WTC11 (cell line): ENCODE results near the gene KRT12.

Source experiments
- ATF1 ChIP-seq: sonication (generic); formaldehyde crosslinking; IDR thresholded peaks from 2 replicates; pipeline ENCODE4 v1.8.1; 2023; ENCODE audit warnings: mild to moderate bottlenecking, moderate library complexity, missing genetic modification reagents
- CREB1 ChIP-seq: sonication (generic); formaldehyde crosslinking; IDR thresholded peaks from 2 replicates; pipeline ENCODE4 v1.8.0; 2023; ENCODE audit warnings: mild to moderate bottlenecking, missing genetic modification reagents
- CREM ChIP-seq: sonication (generic); formaldehyde crosslinking; IDR thresholded peaks from 2 replicates; pipeline ENCODE4 v1.8.1; 2022; ENCODE audit warnings: mild to moderate bottlenecking, missing genetic modification reagents, moderate library complexity
- CTCF ChIP-seq: fragments of 200-600 bp; IDR thresholded peaks from 2 replicates; pipeline ENCODE4 v1.8.0; 2022; ENCODE audit warnings: antibody characterized with exemption
- MAX ChIP-seq: sonication (generic); formaldehyde crosslinking; IDR thresholded peaks from 2 replicates; pipeline ENCODE4 v1.8.0; 2022; ENCODE audit warnings: mild to moderate bottlenecking, missing genetic modification reagents
- ZNF219 ChIP-seq: sonication (generic); formaldehyde crosslinking; IDR thresholded peaks from 2 replicates; pipeline ENCODE4 v1.8.0; 2023; ENCODE audit warnings: missing genetic modification reagents, mild to moderate bottlenecking, borderline replicate concordance

- TF ChIP-seq CREB1 (CRISPR knock-in tag) (no peak), CREM (CRISPR knock-in tag) (no peak), ATF1 (no peak), CTCF (no peak), MAX (CRISPR knock-in tag) (no peak), ZNF219 (CRISPR knock-in tag) (no peak)
Measured at GRCh38 chr17:40909755-40910154, 42.7 kb upstream of the KRT12 start.
